Heart left ventricle (tissue), 16 donors: ENCODE data around the gene CDH23. TPM values are rescaled to one million over a fixed set of nuclear protein-coding genes. Genes with fewer than 3 reads are reported as not detected.

ENCODE experiments used
- ATAC-seq, 4 donors: fragments of 200-7000 bp; cut with Tn5 transposase; one replicate each; pipeline ENCODE4 v1.9.1; 2020 to 2022; ENCODE audit warnings: moderate library complexity in 4 of 4, mild to moderate bottlenecking in 3 of 4, moderate number of reproducible peaks in 1 of 4
- DNase-seq, 5 donors: peaks; one replicate each; pipeline ENCODE4 v3.0.0-alpha.2; 2020
- H3K27ac ChIP-seq, 12 donors: fragments of 200-600 bp; sonication (generic) in 4 of 12; one replicate each; pipeline versions ENCODE4 v1.5.0 to v1.8.0; 2016 to 2022; ENCODE audit warnings: mild to moderate bottlenecking in 2 of 12
- H3K27me3 ChIP-seq, 9 donors: fragments of 200-600 bp; sonication (generic) in 2 of 9; one replicate each; pipeline versions ENCODE4 v1.5.1 to v1.8.0; 2016 to 2022; ENCODE audit warnings: mild to moderate bottlenecking in 3 of 9
- H3K36me3 ChIP-seq, 9 donors: fragments of 200-600 bp; sonication (generic) in 2 of 9; one replicate each; pipeline versions ENCODE4 v1.5.0 to v1.8.0; 2018 to 2022; ENCODE audit warnings: mild to moderate bottlenecking in 2 of 9
- H3K4me1 ChIP-seq, 12 donors: fragments of 200-600 bp; sonication (generic) in 4 of 12; one replicate each; pipeline versions ENCODE4 v1.5.0 to v1.8.0; 2016 to 2022; ENCODE audit warnings: mild to moderate bottlenecking in 3 of 12
- H3K4me3 ChIP-seq, 12 donors: fragments of 200-600 bp; sonication (generic) in 4 of 12; one replicate each; pipeline versions ENCODE4 v1.5.0 to v1.8.0; 2017 to 2022; ENCODE audit warnings: mild to moderate bottlenecking in 9 of 12, moderate library complexity in 4 of 12
- H3K9me3 ChIP-seq, 12 donors: fragments of 200-600 bp; sonication (generic) in 4 of 12; one replicate each; pipeline versions ENCODE4 v1.5.0 to v1.8.0; 2016 to 2022; ENCODE audit warnings: mild to moderate bottlenecking in 1 of 12
- CTCF ChIP-seq, 12 donors: fragments of 200-600 bp; sonication (generic) in 4 of 12; IDR thresholded peaks; one replicate each; pipeline versions ENCODE4 v1.5.0 to v1.8.0; 2018 to 2022; ENCODE audit warnings: antibody characterized with exemption in 12 of 12, mild to moderate bottlenecking in 5 of 12
- POLR2A ChIP-seq, 2 donors: fragments of 450-650 bp; IDR thresholded peaks; one replicate each; pipeline ENCODE4 v1.6.1; 2017; ENCODE audit warnings: antibody characterized with exemption in 2 of 2, mild to moderate bottlenecking in 2 of 2, moderate library complexity in 2 of 2
- WGBS, 4 donors: extraction: QIAGEN DNeasy Blood & Tissue Kit in 2 of 4; methylation state at CpG; one replicate each; pipeline versions ENCODE4 v1.1.5 to v1.1.7; 2013 to 2018; 5-methylcytosine and 5-hydroxymethylcytosine counted together
- intact Hi-C, 10 donors: fragments of 100-400 bp; cut with DNase I; formaldehyde crosslinking; loops; one replicate each; pipeline versions ENCODE4 v1.11.1 to v1.14.2; 2022
- polyA plus RNA-seq, 2 donors: library from polyadenylated mRNA; stranded (reverse); fragments of 200-250 nt; gene quantifications; one replicate each; pipeline ENCODE4 v1.2.3, GENCODE V29; 2013
- total RNA-seq, 9 donors: library from RNA; depleted of rRNA in 2 of 9; stranded (reverse); fragments of >200 nt in 2 of 9; fragmentation: NEBNext Ultra II Directional in 3 of 9; extraction: Animal tissue kit (Norgen Biotek cat#: 25700) in 3 of 9; gene quantifications; one replicate each; pipeline versions ENCODE4 v1.1.0 to v1.2.4, GENCODE V29; 2016 to 2023
- donor health status: ischemic (EF 13 %, LVEDD 7.1; RV severe dilation, severe dysfunction).
- donor health status: healthy with polysubstance abuse.
- donor health status: DM: no; HTN: yes; CAD: no.
- donor health status: DM: no; HTN: no; CAD: no.
- donor health status: ischemic (EF 25% LVEDD 6.9; RV normal size, moderate dysfunction).
- donor health status: ischemic (EF 25% LVEDD 5.7; RV mildly dilated, moderate dysfunction).
- donor health status: healthy.
- donor health status: DM: yes; HTN: yes; CAD: no.
- donor health status: ischemic (EF 35%, LVEDD 5.7; RV mildly dilated, moderate dysfunction).
- donor health status: nonischemic (EF 11% LVEDD 7.7; RV severe dilation, severe dysfunction).
- donor health status: DM: yes; HTN: yes; CAD: no.
- donor health status: PGD.
- donor health status: ischemic (EF 29% LVEDD 5.4; RV normal size, mild dysfunction).
- donor health status: nonischemic (EF 23%, LVEDD 6.1; RV moderate dilation, normal function).

The CDH23 gene
- total and polyA plus RNA-seq, 11 donors, result 1.2 to 8.6 (median 3.9) TPM

GRCh38 chr10:71831646-71832552 is 435.2 kb downstream of the CDH23 start:
- H3K4me1 ChIP-seq, result peaks cover 12 to 81% (median 42%) of the 10 kb centered on the region in 12 donors
- ATAC-seq, result peak in 1 of 4 donors; percentile 16
- no peaks in the 10 kb centered on the region for H3K9me3 ChIP-seq
- no peak for DNase-seq
- TF ChIP-seq POLR2A (IDR thresholded peaks at IDR 0.05) (no peak), CTCF (IDR thresholded peaks at IDR 0.05) (no peak)
- intact Hi-C loops, result loop anchor here in 6 of 10 donors (10.0 kb wide), 2 partner anchors 53 to 63 kb away; no protein-coding TSS in a partner anchor
- no peaks in the 10 kb centered on the region for H3K27me3 ChIP-seq
- H3K4me3 ChIP-seq, result no peak overlapping the region
- WGBS, 4 donors, result 88 to 92% (median 89%) methylated on average over 18 to 19 of the region's 19 CpGs
- H3K36me3 ChIP-seq, result peaks cover 0 to 76% (median 71%) of the 10 kb centered on the region in 9 donors
- H3K27ac ChIP-seq, result peak overlapping the region in 1 of 12 donors; percentile 79

GRCh38 chr10:71832967-71833366 is 436.2 kb downstream of the CDH23 start:
- DNase-seq (no peak), ATAC-seq (no peak)
- Histone ChIP-seq H3K36me3 (peaks cover 0 to 66% (median 60%) of the 10 kb centered on the region in 9 donors), H3K27ac (peak overlapping the region in 2 of 12 donors; percentile 36 to 79), H3K9me3 (no peaks in the 10 kb centered on the region), H3K4me3 (no peak overlapping the region), H3K27me3 (no peaks in the 10 kb centered on the region), H3K4me1 (peaks cover 19 to 92% (median 52%) of the 10 kb centered on the region in 12 donors)
- intact Hi-C loops, result loop anchor here in 6 of 10 donors (10.0 kb wide), 2 partner anchors 52 to 62 kb away; no protein-coding TSS in a partner anchor
- 78 to 87% (median 84%) methylated on average over 5 of the region's 5 CpGs for WGBS, 4 donors
- TF ChIP-seq POLR2A (IDR thresholded peaks at IDR 0.05) (no peak), CTCF (IDR thresholded peaks at IDR 0.05) (no peak)

GRCh38 chr10:71833451-71834342 is 437.0 kb downstream of the CDH23 start:
- WGBS, 4 donors, result 87 to 96% (median 91%) methylated on average over 8 of the region's 8 CpGs
- H3K27ac ChIP-seq, result peak overlapping the region in 3 of 12 donors; percentile 13 to 79 (median 36)
- intact Hi-C loops, result loop anchor here in 6 of 10 donors (10.0 kb wide), 2 partner anchors 51 to 61 kb away; no protein-coding TSS in a partner anchor

More at GRCh38 chr10:71833451-71834342, 437.0 kb downstream of the CDH23 start:
- ATAC-seq (no peak), DNase-seq (peak in 1 of 5 donors; percentile 14)
- H3K4me3 ChIP-seq, result no peak overlapping the region
- TF ChIP-seq POLR2A (IDR thresholded peaks at IDR 0.05) (no peak), CTCF (IDR thresholded peaks at IDR 0.05) (no peak)
- no peaks in the 10 kb centered on the region for H3K27me3 ChIP-seq
- no peaks in the 10 kb centered on the region for H3K9me3 ChIP-seq
- H3K4me1 ChIP-seq, result peaks cover 20 to 98% (median 60%) of the 10 kb centered on the region in 12 donors
- peaks cover 0 to 65% (median 53%) of the 10 kb centered on the region in 9 donors for H3K36me3 ChIP-seq
